Stimulated activated CD4-positive, alpha-beta T cell treated with anti-CD3 and anti-CD28 coated beads, TNF-alpha, amount 100 ng/mL, for 1 hour (primary cell): ENCODE results near the gene NEDD9.

Source experiments
- DNase-seq, 3 donors: peaks; one replicate each; pipeline ENCODE4 v3.0.0-alpha.2; 2020; ENCODE audit warnings: low read depth in 3 of 3, low spot score in 1 of 3

The NEDD9 gene

DNA sequence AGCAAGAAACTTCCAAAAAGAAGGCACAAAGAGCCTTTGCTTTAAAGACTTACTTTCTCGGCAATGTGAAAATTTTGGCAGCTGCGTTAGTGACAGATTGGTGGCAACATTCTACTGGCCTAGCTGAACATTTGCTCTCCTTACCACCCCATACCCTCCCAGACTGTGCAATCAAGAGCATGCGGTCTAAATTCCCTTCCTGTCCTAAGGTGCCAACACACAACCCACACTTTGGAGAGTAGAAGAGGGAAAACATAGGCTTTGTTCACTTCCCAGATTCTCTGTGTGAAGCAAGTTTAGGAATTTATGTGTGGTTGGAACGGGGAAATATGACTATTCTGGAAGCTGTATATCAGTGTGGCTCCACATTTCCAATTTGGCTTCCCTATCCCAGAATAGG is 29.8 kb upstream of the NEDD9 start:
- no peak for DNase-seq

- no peak for DNase-seq
Measured at GRCh38 chr6:11260249-11261038, 28.0 kb upstream of the NEDD9 start.

GRCh38 chr6:11258260-11259237 is 26.1 kb upstream of the NEDD9 start:
- DNase-seq = no peak

DNA sequence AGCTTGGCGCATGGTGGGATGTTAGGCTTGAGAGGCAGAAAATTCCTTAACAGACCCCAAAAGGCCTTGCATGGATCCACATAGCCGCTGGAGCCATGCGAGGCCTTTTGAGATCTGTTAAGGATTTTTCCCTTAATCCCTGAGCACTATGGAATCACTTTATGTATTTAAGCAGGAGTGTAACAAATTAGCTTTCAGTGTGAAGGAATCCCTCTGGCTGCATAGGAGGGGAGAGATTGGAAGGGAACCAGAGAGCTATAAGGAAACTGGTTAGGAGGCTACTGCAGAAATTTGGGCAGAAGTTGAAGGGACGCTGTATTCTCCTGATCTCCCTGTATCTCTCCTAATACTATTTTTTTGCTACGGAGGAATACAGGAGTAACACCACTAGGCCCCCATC is 23.1 kb upstream of the NEDD9 start:
- DNase-seq = no peak

GRCh38 chr6:11253594-11253993 is 21.1 kb upstream of the NEDD9 start:
- no peak for DNase-seq

DNA sequence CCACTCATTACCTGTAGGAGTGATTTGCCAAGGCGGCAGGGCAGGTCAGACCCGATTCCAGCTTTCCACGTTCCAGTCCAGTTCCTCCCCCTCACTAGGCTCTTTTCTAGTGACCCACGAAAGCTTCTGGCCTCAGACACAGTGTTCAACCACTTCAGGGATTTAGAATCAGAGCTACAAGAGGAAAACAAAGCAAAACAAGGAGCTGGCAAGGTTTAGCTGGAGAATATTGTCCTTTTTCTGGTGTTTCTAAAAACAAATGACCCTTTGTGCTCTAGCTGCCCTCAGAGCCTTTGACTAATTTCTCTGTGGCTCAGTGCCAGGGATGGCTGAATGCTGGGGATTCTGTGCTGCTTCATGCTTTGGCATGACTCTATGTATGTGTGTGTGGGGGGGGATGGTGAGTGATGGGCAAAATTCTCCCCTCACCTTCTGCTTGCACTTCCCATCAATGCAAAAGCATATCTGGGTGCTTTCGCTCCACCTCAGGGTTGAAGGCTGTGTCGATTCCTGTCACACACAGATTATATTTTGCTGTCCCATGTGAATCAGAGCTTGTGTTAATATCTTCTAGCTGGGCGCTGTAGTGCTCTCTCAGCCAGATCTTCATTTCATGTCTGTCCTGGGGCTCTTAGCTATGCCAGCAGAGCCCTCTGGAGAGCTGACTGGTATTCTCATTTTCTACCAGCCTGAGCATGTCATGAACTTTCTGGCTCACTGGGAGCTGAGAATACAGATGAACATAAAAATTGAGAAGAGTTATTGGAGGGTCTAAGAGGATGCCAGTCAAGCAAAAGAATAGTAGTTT is 19.3 kb upstream of the NEDD9 start:
- no peak for DNase-seq

DNA sequence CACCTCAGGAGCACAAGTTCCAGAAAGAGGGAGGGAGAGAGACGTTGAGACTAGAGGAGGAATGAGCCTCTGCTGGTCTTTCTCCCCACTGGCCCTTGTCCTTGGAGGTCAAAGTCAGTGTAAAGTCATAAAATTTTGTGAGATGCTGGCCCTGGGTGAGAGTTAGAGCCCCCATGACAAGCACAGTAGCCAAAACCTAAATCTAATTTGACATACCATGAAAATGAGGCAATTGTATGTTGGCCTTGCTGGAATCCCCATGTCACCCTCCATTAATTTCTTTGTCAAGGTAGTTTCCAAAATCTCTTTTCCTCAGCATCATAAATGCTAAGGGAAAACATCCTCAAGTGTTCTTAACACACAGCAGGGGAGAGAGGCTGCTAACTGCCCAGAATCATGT is 17.6 kb upstream of the NEDD9 start:
- DNase-seq = no peak

- DNase-seq = no peak
Measured at GRCh38 chr6:11248974-11249761, 16.7 kb upstream of the NEDD9 start.

- no peak for DNase-seq
Measured at GRCh38 chr6:11246722-11247121, 14.3 kb upstream of the NEDD9 start.

DNA sequence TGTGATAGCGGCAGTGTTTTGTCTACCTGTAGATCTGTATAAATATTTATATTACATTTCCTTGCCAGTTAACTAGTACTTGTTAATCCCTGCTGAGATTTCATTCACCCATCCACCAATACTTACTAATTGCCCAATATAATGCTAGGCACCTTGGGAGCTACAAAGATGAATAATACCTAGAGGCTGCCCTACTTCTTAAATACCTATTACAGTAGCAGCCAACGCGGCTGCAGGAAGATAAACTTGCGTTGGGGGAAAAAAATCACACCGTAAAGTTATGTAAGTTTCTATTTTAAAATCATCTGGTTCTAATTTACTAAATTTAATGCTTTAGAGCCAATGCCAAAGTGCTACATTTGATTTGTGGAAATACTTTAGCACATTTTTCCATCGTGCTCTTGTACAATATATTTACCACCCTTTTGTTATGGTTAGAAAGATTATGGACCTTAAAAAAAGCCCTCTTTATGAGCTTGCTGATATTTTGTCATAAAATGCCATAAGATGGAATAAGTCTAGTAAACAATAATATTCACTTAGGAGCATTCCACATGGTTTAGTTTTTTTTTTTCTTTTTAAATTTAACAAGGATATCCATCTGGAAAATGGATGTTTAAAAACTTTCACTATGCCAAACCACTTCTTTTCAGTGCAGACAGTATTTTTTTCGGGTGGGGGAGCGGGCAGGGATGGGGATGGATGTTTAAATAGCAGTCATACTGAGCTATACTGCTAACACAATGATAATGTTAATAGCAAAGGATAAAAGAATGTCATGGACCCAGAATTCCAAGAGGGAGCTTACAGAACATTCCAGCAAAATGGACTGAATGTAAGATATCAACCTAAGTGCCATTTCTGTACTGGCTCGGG is 13.2 kb upstream of the NEDD9 start:
- no peak for DNase-seq

GRCh38 chr6:11244387-11245126 is 12.1 kb upstream of the NEDD9 start:
- no peak for DNase-seq

DNA sequence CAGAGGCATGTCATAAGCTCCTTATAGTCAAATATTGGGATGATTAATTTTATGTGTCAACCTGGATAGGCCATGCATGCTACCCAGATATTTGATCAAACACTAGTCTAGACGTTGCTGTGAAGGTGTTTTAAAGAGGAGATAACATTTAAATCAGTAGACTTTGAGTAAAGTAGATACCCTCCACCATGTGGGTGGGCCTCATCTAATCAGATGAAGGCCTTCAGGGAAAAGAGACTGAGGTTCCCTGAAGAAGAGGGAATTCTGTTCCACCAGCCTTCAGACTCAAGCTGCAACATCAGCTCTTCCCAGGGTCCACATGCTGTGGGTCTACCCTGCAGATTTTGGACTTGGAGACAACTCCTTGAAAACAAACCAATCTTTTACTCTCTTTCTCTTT is 11.4 kb upstream of the NEDD9 start:
- DNase-seq = no peak

- no peak for DNase-seq
Measured at GRCh38 chr6:11242711-11243110, 10.2 kb upstream of the NEDD9 start.

- DNase-seq = no peak
Measured at GRCh38 chr6:11241793-11242201, 9.3 kb upstream of the NEDD9 start.

GRCh38 chr6:11241154-11241792 is 8.8 kb upstream of the NEDD9 start:
- no peak for DNase-seq

GRCh38 chr6:11237956-11238355 is 5.5 kb upstream of the NEDD9 start:
- DNase-seq = no peak

DNA sequence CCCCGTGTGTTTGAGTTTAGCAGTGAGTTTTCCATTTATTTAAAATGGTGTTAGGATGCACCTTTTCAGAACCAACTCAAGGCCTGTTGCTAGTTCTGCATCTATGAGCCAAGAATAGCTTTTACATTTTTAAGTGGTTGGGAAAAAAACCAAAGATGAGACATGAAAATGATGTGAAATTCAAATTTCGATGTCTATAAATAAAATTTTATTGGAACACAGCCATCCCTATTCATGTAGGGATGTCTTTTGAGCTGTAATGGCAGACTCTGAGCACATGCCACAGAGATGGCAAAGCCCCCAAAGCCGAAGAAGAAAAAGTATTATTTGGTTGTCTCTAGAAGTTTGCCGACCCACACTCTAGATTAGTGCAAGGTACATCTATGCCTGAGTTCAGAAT is 5.0 kb upstream of the NEDD9 start:
- no peak for DNase-seq

- DNase-seq = no peak
Measured at GRCh38 chr6:11236915-11237314, 4.4 kb upstream of the NEDD9 start.
